ENCODE data around the gene TMEM106B.

The TMEM106B gene

GRCh38 chr7:12228024-12228423, 16.9 kb downstream of the TMEM106B start:
- DNase-seq (ENCODE audit: low spot score) = no peak
- no peak for TF ChIP-seq CTCF (IDR thresholded peaks at IDR 0.05; ENCODE audit: borderline replicate concordance, control extremely low read depth, extremely low read depth, insufficient read depth, missing control alignments)
- in situ Hi-C loops (cut with MboI; ENCODE audit: low sequenced_read_pairs, unreplicated experiment) = no loop called here

GRCh38 chr7:12229046-12229445, 18.0 kb downstream of the TMEM106B start:
- in situ Hi-C loops (cut with MboI; ENCODE audit: low sequenced_read_pairs, unreplicated experiment) = no loop called here
- TF ChIP-seq CTCF (IDR thresholded peaks at IDR 0.05; ENCODE audit: borderline replicate concordance, control extremely low read depth, extremely low read depth, insufficient read depth, missing control alignments) = no peak
- DNase-seq (ENCODE audit: low spot score) = no peak

GRCh38 chr7:12231097-12231496, 20.0 kb downstream of the TMEM106B start:
- DNase-seq (ENCODE audit: low spot score) = no peak
- TF ChIP-seq CTCF (IDR thresholded peaks at IDR 0.05; ENCODE audit: borderline replicate concordance, control extremely low read depth, extremely low read depth, insufficient read depth, missing control alignments) = no peak
- in situ Hi-C loops (cut with MboI; ENCODE audit: low sequenced_read_pairs, unreplicated experiment) = no loop called here

GRCh38 chr7:12233175-12233574, 22.1 kb downstream of the TMEM106B start:
- DNase-seq (ENCODE audit: low spot score) = no peak
- in situ Hi-C loops (cut with MboI; ENCODE audit: low sequenced_read_pairs, unreplicated experiment) = no loop called here
- TF ChIP-seq CTCF (IDR thresholded peaks at IDR 0.05; ENCODE audit: borderline replicate concordance, control extremely low read depth, extremely low read depth, insufficient read depth, missing control alignments) = no peak

- in situ Hi-C loops (cut with MboI; ENCODE audit: low sequenced_read_pairs, unreplicated experiment) = no loop called here
- DNase-seq (ENCODE audit: low spot score) = no peak
- no peak for TF ChIP-seq CTCF (IDR thresholded peaks at IDR 0.05; ENCODE audit: borderline replicate concordance, control extremely low read depth, extremely low read depth, insufficient read depth, missing control alignments)
These were observed 23.3 kb downstream of the TMEM106B start for GRCh38 chr7:12234334-12234865.

- in situ Hi-C loops (cut with MboI; ENCODE audit: low sequenced_read_pairs, unreplicated experiment) = no loop called here
- no peak for DNase-seq (ENCODE audit: low spot score)
- TF ChIP-seq CTCF (IDR thresholded peaks at IDR 0.05; ENCODE audit: borderline replicate concordance, control extremely low read depth, extremely low read depth, insufficient read depth, missing control alignments) = no peak
These were observed 24.9 kb downstream of the TMEM106B start for GRCh38 chr7:12235970-12236369.

GRCh38 chr7:12237007-12237406, 25.9 kb downstream of the TMEM106B start:
- DNase-seq (ENCODE audit: low spot score) = no peak
- TF ChIP-seq CTCF (IDR thresholded peaks at IDR 0.05; ENCODE audit: borderline replicate concordance, control extremely low read depth, extremely low read depth, insufficient read depth, missing control alignments) = no peak
- in situ Hi-C loops (cut with MboI; ENCODE audit: low sequenced_read_pairs, unreplicated experiment) = no loop called here

Data from GM13976 (cell line).